HepG2 (cell line): ENCODE measurements around the gene NAPSA. TPM values are rescaled to one million over a fixed set of nuclear protein-coding genes. Genes with fewer than 3 reads are reported as not detected.

Source experiments
- ATF5 ChIP-seq: sonication (generic); formaldehyde crosslinking; IDR thresholded peaks from 2 replicates; pipeline ENCODE4 v1.4.0; 2020; ENCODE audit warnings: mild to moderate bottlenecking, low read depth, missing genetic modification reagents
- CCAR2 ChIP-seq: fragments of 200-400 bp; formaldehyde crosslinking; optimal IDR thresholded peaks from 2 replicates; pipeline ENCODE3; 2018; ENCODE audit warnings: low read depth, mild to moderate bottlenecking, low read length, moderate library complexity
- FOXK2 ChIP-seq: fragments of 450-650 bp; IDR thresholded peaks from 2 replicates; pipeline ENCODE4 v1.6.1; 2016
- FOXO4 ChIP-seq: sonication (generic); formaldehyde crosslinking; conservative IDR thresholded peaks from 2 replicates; pipeline ENCODE4 v1.8.1; 2023; ENCODE audit warnings: missing genetic modification reagents
- HDAC1 ChIP-seq: sonication (generic); formaldehyde crosslinking; IDR thresholded peaks from 2 replicates; pipeline ENCODE4 v1.5.1; 2020; ENCODE audit warnings: mild to moderate bottlenecking, missing genetic modification reagents
- HMG20B ChIP-seq: conservative IDR thresholded peaks from 2 replicates; pipeline ENCODE4 v1.6.1; 2016; ENCODE audit warnings: missing genetic modification reagents, missing compliant biosample characterization
- HNF4A ChIP-seq: sonication (generic); formaldehyde crosslinking; IDR thresholded peaks from 2 replicates; pipeline ENCODE4 v1.4.0; 2020; ENCODE audit warnings: missing genetic modification reagents
- HNRNPLL ChIP-seq: fragments of 200-400 bp; formaldehyde crosslinking; IDR thresholded peaks from 2 replicates; pipeline ENCODE4 v1.6.1; 2017; ENCODE audit warnings: mild to moderate bottlenecking, low read depth, low read length; ENCODE audit not compliant: poor library complexity, severe bottlenecking
- KLF9 ChIP-seq: IDR thresholded peaks from 2 replicates; pipeline ENCODE4 v1.6.1; 2016; ENCODE audit warnings: low read depth
- MNT ChIP-seq: fragments of 450-650 bp; IDR thresholded peaks from 2 replicates; pipeline ENCODE4 v1.6.1; 2016
- SP2 ChIP-seq: sonication (generic); formaldehyde crosslinking; IDR thresholded peaks from 2 replicates; pipeline ENCODE4 v1.5.1; 2020; ENCODE audit warnings: mild to moderate bottlenecking, missing genetic modification reagents
- SP5 ChIP-seq: IDR thresholded peaks from 2 replicates; pipeline ENCODE4 v1.6.1; 2016; ENCODE audit warnings: low read depth, borderline replicate concordance
- TBP ChIP-seq: sonication (generic); formaldehyde crosslinking; IDR thresholded peaks from 2 replicates; pipeline ENCODE4 v1.5.0; 2020; ENCODE audit warnings: missing genetic modification reagents
- TEAD3 ChIP-seq: optimal IDR thresholded peaks from 2 replicates; pipeline ENCODE3; 2016; ENCODE audit warnings: borderline replicate concordance
- ZGPAT ChIP-seq: IDR thresholded peaks from 2 replicates; pipeline ENCODE4 v1.6.1; 2016; ENCODE audit warnings: mild to moderate bottlenecking
- ZIK1 ChIP-seq: sonication (generic); formaldehyde crosslinking; IDR thresholded peaks from 2 replicates; pipeline ENCODE4 v1.5.0; 2020; ENCODE audit warnings: mild to moderate bottlenecking, low read depth, missing genetic modification reagents, borderline replicate concordance
- ZNF138 ChIP-seq: sonication (generic); formaldehyde crosslinking; IDR thresholded peaks from 2 replicates; pipeline ENCODE4 v1.5.0; 2020; ENCODE audit warnings: mild to moderate bottlenecking, low read depth, missing genetic modification reagents
- ZNF17 ChIP-seq: sonication (generic); formaldehyde crosslinking; IDR thresholded peaks from 2 replicates; pipeline ENCODE4 v1.5.0; 2020; ENCODE audit warnings: mild to moderate bottlenecking, missing genetic modification reagents
- ZNF18 ChIP-seq: sonication (generic); formaldehyde crosslinking; IDR thresholded peaks from 2 replicates; pipeline ENCODE4 v1.8.0; 2022; ENCODE audit warnings: mild to moderate bottlenecking, missing genetic modification reagents; ENCODE audit not compliant: insufficient replicate concordance
- ZNF205 ChIP-seq: IDR thresholded peaks from 2 replicates; pipeline ENCODE4 v1.6.1; 2018; ENCODE audit warnings: missing biosample characterization, missing genetic modification reagents
- ZNF570 ChIP-seq: sonication (generic); formaldehyde crosslinking; IDR thresholded peaks from 2 replicates; pipeline ENCODE4 v1.4.0; 2020; ENCODE audit warnings: mild to moderate bottlenecking, missing genetic modification reagents, borderline replicate concordance
- ZNF776 ChIP-seq: sonication (generic); formaldehyde crosslinking; IDR thresholded peaks from 2 replicates; pipeline ENCODE4 v1.4.0; 2020; ENCODE audit warnings: mild to moderate bottlenecking, missing genetic modification reagents
- ZNF816 ChIP-seq: sonication (generic); formaldehyde crosslinking; IDR thresholded peaks from 2 replicates; pipeline ENCODE4 v1.8.0; 2022; ENCODE audit warnings: missing genetic modification reagents, mild to moderate bottlenecking, borderline replicate concordance
- ZNF839 ChIP-seq: sonication (generic); formaldehyde crosslinking; IDR thresholded peaks from 2 replicates; pipeline ENCODE4 v1.4.0; 2020; ENCODE audit warnings: missing genetic modification reagents, mild to moderate bottlenecking, borderline replicate concordance
- polyA plus RNA-seq, 8 experiments: library from polyadenylated mRNA; depleted of rRNA in 3 of 8; stranded (reverse) in 7 of 8; unstranded in 1 of 8; fragments of >200 nt; fragmentation: Illumina TruSeq in 4 of 8; extraction: Trizol in 4 of 8; gene quantifications; 2 replicates each; pipeline versions ENCODE4 v1.2.1 to v1.2.3, GENCODE V29; 2011 to 2016; ENCODE audit warnings: low read depth in 4 of 8, missing spikeins in 1 of 8, mixed read lengths in 1 of 8; ENCODE audit not compliant: insufficient read depth in 1 of 8
- total RNA-seq, 5 experiments: library from RNA; depleted of rRNA; stranded (reverse); fragments of >200 nt; fragmentation: Illumina TruSeq; extraction: Trizol; gene quantifications; 2 replicates each; pipeline ENCODE4 v1.2.3, GENCODE V29; 2016; ENCODE audit warnings: low read depth in 1 of 5

The NAPSA gene
- total and polyA plus RNA-seq, 2 of the 13 experiments (the other 11 are each of a cell fraction or from before 2014, with no cell fraction given): not detected

- TF ChIP-seq HNF4A (CRISPR knock-in tag) (peak; percentile 86), ZIK1 (peak; percentile 56; the same call in 1 of the 2 replicates), ZNF205 (CRISPR knock-in tag) (no peak; the same call in 1 of the 2 replicates), ZNF138 (CRISPR knock-in tag) (peak; percentile 90; the same call in 1 of the 2 replicates), FOXO4 (CRISPR knock-in tag) (no peak), TEAD3 (CRISPR knock-in tag) (peak; percentile 30), ZNF570 (CRISPR knock-in tag) (no peak), ZNF839 (CRISPR knock-in tag) (no peak), ZNF18 (CRISPR knock-in tag) (peak; percentile 11), SP2 (CRISPR knock-in tag) (no peak), MNT (no peak), KLF9 (CRISPR knock-in tag) (no peak; the same call in 1 of the 2 replicates), HDAC1 (CRISPR knock-in tag) (0 out of 2 replicates have a peak, but pooled peaks have one; percentile 19), ZNF17 (CRISPR knock-in tag) (no peak), ATF5 (CRISPR knock-in tag) (no peak), CCAR2 (no peak), ZNF776 (CRISPR knock-in tag) (peak; percentile 89), FOXK2 (no peak), HNRNPLL (peak; percentile 74), TBP (CRISPR knock-in tag) (no peak), ZNF816 (CRISPR knock-in tag) (peak; percentile 36; the same call in 1 of the 2 replicates), ZGPAT (CRISPR knock-in tag) (peak; percentile 66; the same call in 1 of the 2 replicates), HMG20B (CRISPR knock-in tag) (no peak), SP5 (CRISPR knock-in tag) (peak; percentile 30)
These were observed 39.9 kb downstream of the NAPSA start (continued) for GRCh38 chr19:50325310-50326100.
